ENCODE measurements around the gene MAP3K3.

The MAP3K3 gene

DNA sequence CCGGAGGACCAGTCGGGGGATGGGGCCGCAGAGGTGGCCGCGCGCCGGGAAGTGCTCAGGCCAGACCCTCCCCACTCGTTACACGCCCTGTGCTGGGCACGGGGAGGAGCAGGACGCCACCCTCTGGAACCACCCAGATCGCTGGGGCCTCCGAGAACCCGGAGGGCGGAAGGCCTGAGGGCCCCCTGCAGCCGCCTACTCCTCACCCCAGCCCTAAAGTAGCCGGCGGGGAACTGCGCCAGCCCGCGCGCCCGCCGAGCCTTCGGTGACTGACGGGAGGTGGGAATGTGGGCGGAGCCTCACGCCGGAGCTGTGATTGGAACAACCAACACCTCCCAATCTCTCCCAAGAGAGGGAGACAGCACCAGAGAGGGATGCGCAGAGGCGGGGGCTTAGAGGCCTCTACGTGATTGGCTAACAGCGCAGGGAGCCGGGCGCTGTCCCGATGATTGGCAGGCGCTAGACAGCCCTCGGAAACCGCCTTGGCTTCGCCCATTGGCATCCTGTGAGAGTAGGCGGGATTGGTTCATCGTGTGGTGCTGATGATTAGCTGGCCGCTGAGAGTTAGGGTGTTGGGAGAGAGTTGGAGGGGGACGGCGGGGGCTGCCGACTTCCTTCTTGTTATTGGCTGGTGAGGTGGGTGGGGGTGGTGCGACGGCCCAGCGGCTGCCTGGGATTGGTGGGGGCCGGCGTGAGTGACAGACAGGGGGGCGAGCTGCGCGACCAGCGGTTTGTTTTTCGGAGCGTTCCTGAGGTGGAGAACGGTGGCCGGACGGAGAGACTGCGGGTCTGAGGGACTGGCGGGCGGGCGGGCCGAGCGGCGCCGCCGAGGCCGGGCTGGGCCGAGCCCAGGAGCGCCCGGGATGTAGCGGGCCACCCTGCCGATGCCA is at the start of gene MAP3K3:
MAP3K3 (plus strand) TSS at position 734 of the 890 bp plus-strand sequence. CDS start 343 bp downstream, outside the sequence.
- DNase-seq = peak; percentile 99 to 100 (median 100)

GRCh38 chr17:63573634-63574033 is 48.6 kb upstream of the MAP3K3 start:
- peak in 1 of 3 donors; percentile 13 for DNase-seq

GRCh38 chr17:63578027-63578768 is 44.0 kb upstream of the MAP3K3 start:
- DNase-seq = no peak

DNA sequence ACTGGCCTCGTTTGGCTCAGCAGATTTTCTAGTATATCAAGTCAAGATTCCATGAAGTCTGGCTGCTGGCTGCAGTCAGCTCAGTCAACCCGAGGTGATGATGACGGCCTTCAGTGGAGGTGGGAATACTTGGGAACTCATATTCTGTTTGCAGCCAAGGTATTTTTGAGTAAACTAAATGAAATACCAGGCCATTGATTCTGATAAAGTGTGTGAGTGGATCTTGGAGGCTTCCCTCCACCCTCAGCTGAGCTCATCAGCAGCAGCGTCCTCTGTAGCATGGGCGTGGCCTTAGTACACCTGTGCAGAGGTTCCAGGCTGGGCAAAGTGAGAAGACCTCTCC is 43.5 kb upstream of the MAP3K3 start:
- no peak for DNase-seq

- no peak for DNase-seq
Measured at GRCh38 chr17:63579633-63580032, 42.6 kb upstream of the MAP3K3 start.

DNA sequence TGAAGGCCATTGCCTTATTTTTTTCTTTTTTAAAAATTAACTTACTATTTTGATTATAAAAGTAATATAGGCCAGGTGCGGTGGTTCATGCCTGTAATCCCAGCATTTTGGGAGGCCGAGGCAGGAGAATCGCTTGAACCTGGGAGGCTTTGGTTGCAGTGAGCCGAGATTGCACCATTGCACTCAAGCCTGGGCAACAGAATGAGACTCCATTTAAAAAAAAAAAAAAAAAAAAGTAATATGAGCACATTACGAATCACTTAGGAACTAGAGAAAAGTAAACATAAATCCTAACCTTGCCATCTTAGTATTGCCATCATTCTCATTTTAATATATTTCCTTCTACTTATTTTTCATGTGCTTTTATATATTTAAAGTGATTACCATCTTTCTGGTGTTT is 34.4 kb upstream of the MAP3K3 start:
- no peak for DNase-seq

DNA sequence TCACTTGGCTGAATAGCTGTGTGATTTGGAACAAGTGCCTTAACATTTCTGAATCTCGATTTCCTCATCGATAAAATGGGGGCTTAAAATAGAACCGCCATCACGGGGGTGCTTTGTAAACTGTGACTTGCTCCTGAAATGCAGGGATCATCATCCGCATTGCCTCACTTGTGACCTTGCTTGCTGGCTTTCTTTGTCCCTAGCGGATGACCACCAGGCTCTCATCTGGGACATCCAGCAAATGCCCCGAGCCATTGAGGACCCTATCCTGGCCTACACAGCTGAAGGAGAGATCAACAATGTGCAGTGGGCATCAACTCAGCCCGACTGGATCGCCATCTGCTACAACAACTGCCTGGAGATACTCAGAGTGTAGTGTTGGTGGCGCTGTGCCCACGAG is 33.4 kb upstream of the MAP3K3 start:
- no peak for DNase-seq

DNA sequence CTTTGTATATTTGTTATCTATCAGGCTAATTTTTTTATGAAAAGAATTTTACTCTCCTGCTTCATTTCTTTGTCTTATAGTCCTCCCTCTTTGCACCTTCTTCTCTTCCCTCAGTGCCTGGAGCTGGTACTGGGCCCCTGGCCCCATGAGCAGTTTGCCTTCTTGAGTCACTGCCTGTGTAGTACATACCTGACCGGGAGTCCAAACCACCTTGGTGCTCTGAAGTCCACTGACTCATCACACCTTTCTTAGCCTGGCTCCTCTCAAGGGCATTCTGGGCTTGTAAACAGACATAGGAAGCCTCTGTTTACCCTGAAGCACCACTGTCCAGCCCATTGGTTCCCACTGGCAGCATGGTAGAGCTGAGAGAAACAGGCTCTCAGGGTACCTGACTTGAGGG is 32.6 kb upstream of the MAP3K3 start:
- no peak for DNase-seq

DNA sequence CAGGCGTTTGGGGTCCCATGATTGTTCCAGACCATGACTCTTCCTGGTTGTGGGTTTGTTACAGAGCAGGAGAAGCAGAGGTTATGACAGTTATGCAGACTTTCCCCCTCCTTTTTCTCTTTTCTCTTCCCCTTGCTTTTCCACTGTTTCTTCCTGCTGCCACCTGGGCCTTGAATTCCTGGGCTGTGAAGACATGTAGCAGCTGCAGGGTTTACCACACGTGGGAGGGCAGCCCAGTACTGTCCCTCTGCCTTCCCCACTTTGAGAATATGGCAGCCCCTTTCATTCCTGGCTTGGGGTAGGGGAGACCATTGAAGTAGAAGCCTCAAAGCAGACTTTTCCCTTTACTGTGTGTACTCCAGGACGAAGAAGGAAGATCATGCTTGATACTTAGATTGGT is 29.4 kb upstream of the MAP3K3 start:
- no peak for DNase-seq

GRCh38 chr17:63595132-63595531 is 27.1 kb upstream of the MAP3K3 start:
- DNase-seq = no peak

GRCh38 chr17:63596856-63597586 is 25.2 kb upstream of the MAP3K3 start:
- no peak for DNase-seq

DNA sequence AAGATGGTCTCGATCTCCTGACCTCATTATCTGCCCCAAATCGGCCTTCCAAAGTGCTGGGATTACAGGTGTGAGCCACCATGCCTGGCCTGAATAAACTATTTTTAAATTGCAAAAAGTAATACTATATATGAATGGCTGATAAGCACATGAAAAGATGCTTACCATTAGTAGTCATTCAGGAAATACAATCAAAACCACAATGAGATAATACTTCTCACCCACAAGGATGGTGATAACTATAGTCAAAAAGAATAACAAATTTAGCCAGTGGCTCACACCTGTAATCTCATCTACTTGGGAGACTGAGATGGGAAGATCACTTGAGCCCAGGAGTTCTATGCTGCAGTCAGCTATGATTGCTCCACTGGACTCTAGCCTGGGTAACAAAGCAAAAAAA is 23.9 kb upstream of the MAP3K3 start:
- DNase-seq = no peak

GRCh38 chr17:63600569-63601438 is 21.4 kb upstream of the MAP3K3 start, which contains the start of gene TACO1:
TSS of gene TACO1 (plus strand) at chr17:63600895. CDS start at chr17:63601084, 189 bp downstream.
- peak; percentile 79 to 91 (median 86) for DNase-seq

DNA sequence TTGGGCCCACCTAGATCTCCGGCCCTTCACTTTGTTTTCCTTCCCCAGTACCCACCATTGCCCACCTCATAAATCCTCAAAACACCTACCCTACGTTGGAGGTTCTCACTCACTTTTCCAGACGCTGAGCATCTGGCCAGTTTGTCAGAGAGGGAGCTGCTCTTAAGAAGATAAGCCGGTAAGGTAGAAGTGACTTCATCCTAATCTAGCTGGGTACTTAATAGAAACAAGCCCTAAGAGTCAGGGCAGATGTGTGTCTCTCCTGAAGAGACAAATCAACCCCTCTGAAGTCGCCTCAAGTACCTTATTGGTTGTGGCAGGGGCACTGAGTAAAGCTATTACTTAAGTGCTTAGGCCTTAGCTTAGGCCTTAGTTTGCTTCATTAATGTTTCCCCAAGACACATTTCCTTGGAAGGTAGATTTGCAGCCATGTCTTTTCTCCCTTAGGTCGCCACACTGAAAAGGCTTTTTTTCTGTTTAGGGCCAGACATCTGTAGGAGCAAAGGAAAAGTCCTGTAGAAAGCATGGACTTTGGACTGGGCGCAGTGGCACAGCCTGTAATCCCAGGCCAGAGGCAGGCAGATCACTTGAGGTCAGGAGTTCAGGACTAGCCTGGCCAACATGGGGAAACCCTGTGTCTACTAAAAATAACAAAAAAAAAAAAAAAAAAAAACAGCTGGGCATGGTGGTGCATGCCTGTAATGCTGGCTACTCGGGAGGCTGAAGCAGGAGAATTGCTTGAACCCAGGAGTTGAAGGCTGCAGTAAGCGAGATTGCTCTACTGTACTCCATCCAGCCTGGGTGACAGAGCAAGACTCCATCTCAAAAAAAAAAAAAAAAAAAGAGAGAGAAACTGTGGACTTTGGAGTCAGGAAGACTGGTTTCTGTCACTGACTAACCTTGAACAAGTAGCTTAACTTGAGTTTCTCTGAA is 20.5 kb upstream of the MAP3K3 start:
- no peak for DNase-seq

DNA sequence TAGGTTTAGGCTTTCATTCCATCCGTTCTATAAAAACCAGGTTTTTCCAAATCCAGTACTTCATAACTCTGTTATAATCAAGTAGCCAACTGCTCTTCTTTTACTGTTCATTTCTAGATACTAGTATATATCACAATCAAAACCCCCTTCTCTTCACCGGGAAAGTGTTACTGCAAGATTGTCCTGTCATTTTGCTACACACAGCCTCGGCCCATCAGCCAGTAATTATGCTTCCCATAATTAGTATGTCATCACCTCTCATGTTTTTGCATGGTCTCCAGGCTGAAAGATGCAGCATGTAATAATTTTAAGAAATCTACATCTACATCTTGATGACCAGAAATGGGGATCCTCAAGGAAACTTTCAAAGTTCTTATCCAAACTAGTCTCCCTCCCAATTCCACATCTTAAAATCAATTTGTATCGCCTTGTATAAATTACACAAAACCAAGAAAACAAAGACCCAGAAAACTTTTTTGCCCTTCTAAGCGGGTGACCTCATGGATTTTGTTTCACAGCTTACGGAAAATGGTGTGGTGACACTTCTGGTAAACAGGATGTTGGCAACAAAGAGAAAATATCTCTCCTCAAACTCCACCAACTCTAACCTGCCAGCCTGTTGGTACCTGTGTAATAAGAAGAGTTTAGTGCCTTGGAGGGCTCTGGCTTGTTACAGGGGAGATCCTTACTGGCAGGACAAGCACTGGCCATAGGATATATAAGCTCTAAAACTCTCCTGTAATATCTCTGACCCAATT is 12.2 kb upstream of the MAP3K3 start:
- DNase-seq = no peak

DNA sequence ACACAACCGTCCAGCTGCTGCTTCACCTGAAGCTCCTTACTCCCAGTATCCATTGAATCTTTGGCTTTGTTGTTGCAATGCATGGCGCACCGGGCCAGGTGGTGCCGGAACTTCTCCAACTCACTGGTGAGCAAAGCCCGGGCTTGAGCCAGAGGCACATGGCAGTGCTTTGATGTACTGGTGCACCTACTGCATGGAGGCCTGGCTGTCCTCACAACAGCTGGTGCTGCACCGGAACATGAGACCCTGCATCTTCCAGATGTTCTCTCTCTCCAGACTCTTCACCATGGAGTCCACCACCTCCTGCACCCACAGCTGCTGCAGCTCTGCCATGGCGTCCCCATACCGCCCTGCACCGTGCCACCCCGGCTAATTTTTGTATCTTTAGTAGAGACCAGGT is 11.4 kb upstream of the MAP3K3 start:
- no peak for DNase-seq

DNA sequence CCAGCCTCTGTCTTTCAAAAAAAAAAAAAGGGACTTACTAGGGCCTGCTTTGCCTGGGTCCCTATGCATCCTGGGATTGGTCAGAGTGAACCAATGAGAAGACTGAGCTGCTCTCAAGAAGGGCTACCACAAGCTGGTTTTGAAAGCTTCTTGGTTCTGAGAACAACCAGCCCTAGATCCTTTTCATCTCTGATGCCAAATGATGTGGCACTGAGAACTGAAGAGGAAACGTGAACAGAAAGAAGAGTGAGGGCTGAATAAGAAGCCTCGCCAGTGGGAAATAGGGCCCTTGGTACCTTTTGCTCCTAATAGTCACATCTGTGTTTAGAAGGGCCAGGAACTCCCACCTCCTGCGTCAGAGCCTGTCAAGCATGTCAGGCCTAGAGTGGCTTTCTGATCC is 10.9 kb upstream of the MAP3K3 start:
- DNase-seq = peak in 1 of 3 donors; percentile 15

DNA sequence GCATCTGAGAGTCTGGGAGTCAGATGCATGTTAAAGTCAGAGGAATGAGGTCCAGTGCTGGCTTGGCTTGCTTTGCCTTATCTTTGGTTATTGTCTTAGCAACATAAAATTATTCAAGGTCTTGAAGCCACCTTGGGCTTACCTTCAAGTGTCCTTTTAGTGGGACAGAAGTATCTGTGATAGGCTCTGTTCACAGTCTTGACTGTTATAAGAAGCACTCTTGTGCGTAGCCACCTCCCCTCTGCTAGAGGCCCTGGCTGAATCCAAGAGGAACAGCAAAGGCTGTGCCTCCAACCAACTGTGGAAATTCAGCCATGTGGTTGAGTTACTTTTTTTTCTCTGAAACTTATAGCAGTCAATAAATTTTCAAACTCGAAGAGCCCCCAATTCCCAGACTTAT is 8.6 kb upstream of the MAP3K3 start:
- peak in 1 of 3 donors; percentile 16 for DNase-seq

GRCh38 chr17:63621229-63621683 is 961 bp upstream of the MAP3K3 start:
- DNase-seq = no peak
